ENCODE data around the gene VGLL4.

The VGLL4 gene

DNA sequence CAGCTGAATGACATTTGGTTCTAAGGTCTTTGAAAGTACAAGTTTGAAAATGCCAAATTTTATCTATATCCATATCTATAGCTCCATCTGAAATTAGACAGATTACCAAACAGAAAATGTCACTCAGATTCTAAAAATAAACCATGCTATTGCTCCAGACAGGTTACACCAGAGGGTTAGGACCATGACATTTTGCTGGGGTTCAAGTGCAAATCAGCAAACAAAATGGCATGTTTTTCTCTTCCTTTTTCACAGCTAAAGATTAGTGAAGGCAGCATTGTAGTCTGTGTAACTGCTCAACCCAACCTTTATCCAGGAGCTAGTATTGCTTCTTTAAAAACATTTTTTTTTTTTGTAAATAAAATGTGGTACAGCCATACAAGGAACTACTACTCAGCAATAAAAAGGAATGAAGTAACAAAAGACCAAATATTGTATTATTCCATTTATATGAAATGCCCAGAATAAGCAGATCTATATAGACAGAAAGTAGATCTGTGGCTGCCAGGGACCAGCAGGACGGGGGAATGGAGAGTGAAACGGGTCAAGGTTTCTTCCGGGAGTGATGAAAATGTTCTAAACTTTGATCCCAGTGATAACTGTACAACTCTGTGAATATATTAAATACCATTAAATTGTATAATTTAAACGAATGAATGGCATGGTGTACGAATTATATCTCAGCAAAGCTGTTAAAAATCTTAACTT, 18.2 kb downstream of the VGLL4 start:
- peak; percentile 3 for DNase-seq

DNA sequence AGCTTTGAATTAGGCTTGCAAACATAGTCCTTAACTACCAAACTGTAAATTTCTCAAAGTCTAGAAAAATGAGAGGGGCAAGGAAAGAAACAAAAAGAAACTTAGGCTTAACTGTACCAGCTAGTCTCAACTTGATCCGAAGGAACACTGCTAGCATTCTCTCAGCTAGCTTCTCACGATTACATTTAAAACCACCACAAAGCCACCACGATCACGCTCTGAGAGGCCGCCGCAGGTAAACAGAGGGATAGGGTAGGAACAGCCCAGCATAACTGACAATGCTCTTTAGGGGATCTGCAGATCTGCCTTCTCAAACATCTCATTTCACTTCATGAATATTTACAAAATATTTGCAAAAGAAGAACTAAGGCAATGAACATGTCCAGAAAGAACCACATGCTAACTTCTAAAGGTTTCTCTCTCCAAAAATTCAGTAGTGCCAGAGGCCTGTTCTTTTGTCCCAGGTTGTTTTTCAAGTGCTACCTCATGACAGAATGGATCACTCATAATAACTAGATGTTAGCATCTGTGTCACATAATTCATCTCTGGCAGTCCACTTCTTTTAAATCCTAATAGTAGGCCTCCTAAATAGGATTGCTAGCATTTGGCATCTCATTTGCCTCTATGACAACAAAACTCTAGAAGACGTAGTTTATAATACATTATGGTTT, 18.9 kb downstream of the VGLL4 start:
- DNase-seq = no peak

DNA sequence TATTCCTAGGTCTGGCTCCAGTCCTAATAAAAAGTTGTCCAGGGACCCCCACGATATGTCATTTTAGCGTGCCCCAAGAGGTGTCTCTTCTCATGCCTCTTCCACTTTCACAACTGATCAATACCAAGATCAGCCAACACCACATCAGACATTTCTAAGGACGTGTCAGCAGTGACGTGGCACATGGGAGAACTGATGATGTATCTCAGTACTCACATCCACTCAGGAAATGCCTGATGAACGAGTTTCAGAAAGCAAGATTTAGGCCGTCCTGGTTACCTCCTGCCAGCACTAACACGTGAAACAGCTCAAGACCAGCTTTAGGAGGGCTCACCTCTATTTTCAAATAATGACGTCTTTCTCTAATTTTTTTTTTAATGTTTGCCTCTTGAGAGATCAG, 19.6 kb downstream of the VGLL4 start:
- no peak for DNase-seq

DNA sequence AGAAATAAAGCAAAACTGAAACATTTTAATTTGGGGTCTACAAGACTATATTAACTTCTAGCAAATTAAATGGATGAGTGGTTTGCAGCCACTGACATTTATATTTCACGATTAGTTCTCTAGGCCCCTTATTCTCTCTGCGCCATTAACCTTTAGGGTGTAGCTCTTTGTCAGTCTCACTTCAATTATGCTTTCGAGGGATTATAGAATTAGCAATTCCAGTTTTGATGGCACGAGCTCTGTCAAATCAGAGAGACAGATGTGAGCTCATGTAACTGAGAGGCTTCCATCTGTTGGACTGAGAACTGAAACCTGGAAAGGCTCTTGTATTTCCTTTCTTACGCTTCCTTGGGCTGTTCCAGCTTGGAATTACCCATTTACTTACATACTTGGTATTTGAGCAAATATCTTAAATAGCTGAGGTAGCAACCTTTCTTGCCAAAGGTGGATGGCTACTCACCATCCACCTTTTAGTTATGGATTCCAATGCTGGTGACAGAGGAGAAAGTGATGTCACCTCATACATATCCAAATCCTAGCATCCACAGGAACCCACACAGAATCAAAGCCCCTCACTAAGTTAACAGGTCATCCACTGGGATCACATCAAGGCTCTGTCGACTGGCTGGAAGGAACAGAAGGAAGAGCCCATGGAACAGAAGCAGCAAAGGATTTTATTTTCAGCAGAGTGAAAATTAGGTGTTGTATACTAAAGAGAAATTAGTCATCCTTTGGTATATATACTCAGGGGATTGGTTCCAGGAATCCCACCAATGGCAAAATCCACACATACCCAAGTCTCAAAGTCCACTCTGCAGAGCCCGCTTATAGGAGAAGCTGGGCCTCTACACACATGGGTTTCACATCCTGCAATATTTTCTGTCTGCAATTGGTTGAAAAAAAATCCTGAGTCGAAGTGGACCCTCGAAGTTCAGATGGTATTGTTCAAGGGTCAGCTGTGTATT, 20.8 kb downstream of the VGLL4 start:
- peak; percentile 1 for DNase-seq

DNA sequence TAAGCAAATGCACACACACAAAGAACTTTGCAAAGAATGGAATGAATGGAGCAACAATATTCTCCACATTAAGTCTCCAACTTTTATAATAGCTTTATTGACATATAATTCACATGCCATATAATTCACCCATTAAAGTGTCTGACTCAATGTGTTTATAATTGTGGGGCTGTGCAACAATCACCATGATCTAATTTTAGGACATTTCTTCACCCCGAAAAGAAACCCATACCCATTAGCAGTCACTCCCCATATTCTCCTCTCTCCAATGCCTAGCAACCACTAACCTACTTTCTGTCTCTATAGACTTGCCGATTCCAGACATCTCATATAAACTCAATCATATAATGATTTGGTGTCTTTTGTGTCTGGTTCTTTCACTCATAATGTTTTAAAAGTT, 22.6 kb downstream of the VGLL4 start:
- no peak for DNase-seq

DNA sequence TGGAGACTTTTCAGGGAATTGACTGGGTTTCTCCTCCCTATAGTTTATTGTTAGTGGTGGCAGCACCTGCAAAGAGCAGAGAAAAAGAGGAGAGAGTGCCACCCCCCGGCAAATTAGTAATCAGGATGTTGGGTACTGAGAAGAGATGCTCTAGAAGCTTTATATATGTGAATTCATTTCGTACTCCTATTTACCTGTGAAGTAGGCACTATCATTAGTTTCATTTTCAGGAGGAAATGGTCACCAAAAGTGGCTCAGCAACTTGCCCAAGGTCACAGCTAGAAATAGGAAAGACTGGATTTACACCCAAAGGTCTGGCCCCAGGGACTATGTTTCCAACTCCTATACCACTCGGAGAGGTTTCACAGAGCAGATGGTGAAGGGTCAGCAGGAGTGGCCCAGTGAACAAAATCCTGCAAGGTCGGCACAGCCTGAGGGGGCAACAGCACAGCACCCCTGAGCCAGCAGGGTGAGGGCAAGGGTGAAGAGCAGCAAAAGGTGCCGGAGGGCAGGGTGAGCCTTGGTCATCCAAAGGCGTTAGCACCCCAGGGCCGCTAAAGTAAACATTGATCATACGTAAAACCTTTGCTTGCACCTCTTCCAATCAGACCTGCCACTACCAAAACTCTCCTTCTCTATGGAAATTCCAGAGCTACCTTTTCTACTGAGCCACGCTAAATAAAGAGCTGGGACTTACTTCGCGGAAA, 23.6 kb downstream of the VGLL4 start:
- DNase-seq = no peak

DNA sequence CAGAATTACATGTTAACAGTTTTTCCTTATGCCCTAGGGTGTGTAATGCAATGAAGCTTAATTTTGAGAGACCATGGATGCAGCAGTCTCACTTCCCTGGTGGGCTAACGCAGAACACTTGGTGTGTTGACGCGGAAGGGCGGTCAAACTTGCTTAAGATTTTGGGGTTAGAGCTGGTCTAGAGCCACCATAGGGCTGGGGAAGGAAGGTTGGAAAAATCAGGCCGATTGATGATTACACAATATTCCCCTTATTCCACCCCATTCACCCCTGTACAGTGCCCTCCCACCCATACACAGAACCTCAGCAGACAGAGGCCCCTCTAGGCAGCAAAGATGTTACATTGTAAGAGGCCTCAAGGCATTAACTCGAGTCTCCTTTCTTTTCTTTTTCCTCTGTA, 24.3 kb downstream of the VGLL4 start:
- no peak for DNase-seq

DNA sequence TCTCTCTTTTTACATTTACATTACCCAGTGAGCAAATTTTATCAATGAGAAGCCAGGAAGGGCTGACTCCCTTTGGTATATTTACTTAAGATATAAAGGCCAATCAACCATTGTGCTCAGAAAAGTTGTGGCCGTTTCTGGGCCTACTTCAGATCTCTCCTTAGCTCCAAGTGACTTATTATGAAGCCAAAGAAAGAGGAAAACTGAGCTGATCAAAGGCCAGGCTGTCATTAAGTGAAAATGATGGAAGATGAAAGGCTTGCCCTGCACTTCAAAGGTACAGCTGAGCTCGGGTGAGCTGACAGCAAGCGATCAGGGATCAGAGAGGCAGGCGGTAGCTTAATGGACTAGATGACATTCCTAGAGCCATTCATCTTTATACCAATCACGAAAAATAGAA, 24.8 kb downstream of the VGLL4 start:
- DNase-seq = no peak

DNA sequence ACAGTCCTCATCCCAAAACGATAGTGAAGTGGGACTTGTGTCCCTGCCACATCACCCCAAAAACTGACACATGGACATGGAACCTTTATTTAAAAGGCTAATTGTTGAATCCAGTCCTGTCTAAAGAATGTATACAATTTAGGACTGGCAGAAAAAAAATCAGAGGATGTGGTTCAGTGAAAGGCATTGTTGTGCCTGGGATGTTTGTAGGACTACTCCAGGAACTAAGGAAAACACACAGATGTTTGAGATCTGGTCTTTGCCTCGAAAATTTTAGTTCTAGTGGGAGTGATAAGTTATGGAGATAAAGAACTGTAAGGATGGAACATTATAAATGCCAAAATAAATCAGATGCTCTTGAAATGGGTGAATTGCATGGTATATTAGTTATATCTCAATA, 27.2 kb downstream of the VGLL4 start:
- DNase-seq = no peak

DNA sequence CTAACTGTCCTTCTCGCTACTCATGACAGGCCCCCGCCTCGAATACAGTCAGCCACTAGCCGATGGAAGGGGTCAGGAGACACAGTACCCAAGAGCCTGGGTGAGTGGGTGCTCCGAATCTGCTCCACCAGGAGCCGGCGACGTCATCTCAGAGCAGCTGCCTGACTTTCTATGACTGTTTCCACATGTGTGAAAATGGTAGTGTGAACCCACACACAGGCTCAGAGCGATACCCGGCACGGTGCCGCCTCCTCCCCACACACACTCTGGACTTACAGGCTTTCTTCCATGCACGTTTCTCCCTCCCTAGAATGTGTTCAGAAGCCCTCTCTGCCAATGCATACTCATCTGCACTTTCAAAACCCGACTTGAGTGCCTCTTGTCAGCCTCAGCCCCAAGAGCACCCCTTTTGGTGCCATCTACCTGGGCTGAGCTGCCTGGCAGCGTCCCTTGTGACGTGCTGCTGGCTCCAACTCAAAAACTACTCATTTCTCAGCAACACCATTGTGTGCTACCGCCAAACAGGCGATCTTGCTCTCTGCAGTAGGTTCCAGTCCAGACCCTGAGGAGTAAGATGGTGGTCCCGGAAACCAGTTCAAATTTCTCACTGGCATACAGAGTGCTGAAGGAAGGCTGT, 29.7 kb downstream of the VGLL4 start:
- no peak for DNase-seq

DNA sequence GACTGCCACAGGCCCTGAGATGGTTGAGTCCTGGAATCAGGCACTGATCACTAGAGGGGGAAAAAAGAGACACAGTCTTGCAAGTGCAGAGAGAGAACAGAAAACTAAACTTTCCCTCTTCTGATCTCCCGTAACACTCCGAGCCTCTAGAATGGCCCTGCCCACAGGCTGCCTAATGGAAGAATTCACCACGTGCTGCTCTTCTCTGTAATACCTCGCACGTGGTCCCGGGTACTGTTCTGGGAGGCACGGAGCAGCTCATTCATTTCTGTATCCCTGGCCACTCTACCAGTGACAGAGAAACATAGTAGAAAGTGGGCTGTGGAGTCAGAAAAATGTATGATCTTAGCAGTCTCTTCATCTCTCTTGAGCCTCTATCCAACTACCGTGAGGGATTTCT, 30.4 kb downstream of the VGLL4 start:
- no peak for DNase-seq

DNA sequence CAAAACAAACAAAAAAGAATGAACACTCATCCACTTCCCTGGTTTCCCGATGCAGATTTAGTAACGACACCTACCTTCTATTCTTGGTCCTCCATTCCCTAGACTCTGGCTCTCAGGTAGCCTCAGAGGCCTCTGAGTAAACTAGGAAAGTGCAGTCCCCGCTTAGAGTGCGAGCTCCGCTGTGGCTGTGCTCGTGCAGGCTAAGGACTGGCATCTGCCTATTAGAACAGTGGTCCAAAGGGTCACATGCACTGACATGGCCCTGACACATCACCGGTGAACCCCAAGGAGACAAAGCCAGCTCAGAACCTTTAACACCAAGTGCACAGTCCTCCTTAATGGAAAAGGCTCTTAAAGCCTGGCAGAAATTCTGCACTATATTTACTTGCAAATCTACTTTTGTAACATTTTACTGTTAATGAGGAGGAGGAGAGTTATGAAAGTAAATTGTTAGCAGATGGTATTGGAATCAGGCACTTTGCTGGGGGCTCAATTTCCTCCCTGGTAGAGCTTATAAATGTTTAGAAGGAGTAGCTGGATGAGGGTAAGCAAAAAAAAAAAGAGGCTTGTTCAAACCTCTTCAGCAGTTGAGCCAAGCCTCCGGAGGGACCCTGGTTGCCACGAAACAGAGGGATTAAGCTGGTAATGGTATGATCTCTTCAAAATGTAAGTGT, 31.1 kb downstream of the VGLL4 start:
- DNase-seq = no peak

DNA sequence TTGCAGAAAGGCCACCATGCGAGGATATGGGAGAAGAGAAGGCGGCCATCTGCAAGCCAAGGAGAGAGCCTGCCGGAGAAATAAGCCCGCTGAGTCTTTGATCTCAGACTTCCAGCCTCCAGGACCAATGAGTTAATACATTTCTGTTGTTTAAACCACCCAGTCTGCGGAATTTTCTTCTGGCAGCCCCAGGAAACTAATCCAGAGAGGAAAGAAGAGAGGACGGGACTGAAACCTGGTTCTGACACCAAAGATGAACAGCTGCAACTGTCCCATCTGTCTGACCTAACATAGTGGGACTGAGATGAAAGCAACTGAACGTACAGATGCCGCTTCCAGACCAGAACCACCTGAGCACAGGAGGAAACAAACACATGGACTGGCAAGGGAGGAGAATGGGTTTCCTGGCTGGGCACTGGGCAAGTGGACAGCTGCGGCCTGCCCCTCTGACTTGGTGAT, 32.3 kb downstream of the VGLL4 start:
- no peak for DNase-seq

DNA sequence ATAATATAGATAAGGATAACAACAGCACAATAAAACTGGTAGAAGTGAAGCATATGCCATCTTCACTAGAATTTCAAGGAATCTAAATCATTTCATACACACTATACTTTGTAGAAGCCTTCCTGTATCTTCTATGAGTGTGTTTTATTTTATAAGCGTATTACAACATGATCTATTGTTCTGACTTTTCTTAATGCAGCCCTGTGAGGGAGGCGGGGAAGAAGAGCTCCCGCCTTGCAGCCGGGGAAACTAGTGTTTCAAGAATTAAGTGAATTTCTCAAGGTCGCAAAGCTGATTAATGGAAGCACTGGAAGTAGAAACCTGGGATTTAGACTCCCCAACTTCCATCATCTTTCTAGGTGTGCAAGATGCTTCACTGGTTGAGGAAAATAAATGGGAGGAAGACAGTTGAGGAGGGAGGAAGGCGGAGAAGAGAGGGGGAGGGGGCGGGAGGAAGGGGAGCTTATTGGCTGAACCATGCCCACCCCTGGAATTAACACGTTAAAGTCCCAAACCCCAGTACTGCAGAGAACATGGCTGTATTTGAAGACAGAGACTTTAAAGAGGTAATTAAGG, 32.9 kb downstream of the VGLL4 start:
- DNase-seq = no peak

DNA sequence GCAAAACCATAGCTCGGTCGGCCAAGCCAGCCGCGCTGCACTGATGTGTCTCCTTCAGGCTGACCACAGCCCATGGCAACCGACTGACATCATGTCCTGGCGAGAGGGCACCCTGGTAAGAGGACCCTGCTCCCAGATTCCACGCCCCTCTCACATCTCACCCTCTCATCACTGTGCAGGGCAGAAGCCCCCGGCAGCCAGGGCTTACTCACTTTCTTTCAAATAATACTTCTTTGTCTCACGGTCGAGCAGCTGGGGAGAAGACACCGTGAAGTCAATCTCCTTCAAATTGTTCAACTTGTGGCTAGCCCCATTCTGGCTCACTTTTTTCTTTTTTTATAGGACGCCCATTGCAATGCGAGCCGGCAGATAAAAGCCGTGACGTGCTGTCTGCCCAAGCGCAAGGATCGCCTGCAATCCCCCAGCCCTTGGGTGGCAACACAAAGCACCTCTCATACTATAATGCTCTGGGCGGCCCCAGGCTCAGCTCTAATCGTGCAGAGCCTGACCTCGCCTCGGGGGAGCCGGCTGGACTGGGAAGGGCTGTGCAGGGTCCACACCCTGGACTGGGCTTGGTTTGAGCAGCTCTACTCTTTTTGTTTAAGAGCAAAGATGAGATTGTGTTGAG, 33.6 kb downstream of the VGLL4 start:
- DNase-seq = no peak

DNA sequence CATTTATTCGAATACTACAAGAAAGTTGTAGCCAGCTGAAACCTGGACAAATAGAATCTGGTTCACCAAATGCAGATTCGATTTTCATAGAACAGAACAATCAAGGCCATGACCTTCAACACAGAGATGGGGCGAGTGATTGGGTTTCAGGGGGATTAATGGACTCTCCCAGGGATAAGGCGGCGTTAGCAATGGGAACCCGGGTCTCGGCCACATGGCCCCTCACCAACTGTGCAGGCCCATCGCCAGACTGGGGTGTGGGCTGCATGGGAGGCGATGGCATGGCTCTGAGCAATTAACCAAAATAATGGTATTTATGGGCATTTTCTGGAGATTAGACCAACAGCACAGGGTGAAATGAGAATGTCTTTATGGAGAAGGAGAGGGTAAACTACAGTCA, 34.2 kb downstream of the VGLL4 start:
- DNase-seq = no peak

DNA sequence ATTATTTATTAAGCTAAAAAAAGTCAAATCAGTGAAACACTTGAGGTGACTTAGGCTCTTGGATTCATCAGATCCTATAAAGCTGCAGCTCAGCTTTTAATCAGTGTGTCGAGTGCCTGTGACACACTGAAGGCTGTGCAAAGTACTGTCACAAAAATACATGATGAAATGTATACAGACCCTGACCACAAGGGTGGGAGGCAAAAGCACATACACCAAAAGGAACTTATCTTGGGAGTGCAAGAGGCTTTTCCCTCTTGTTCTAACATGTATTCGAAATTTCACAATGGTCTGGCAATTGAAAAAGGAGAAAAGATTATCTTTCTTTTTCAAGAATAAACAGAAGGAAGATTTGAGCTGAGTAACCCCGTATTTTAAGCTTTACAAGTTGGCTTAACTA, 35.9 kb downstream of the VGLL4 start:
- DNase-seq = peak; percentile 77

DNA sequence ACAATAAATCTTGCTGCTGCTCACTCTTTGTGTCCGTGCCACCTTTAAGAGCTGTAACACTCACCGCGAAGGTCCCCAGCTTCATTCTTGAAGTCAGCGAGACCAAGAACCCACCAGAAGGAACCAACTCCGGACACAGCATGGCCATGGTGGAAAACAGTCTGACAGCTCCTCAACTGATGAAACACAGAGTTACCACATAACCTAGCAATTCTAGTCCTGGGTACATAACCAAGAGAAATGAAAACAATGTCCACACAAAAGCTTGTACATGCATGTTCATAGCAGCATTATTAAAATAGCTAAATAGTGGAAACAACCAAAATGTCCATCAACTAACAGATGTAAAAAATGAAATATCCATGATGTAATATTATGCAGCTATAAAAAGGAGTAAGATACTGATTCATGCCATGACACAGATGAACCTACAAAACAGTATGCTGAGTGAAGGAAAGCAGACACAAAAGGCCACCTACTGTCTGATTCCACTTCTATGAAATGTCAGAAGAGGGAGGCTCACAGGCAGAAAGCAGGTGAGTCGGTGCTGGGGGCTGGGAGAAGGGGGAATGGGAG, 36.8 kb downstream of the VGLL4 start:
- no peak for DNase-seq

DNA sequence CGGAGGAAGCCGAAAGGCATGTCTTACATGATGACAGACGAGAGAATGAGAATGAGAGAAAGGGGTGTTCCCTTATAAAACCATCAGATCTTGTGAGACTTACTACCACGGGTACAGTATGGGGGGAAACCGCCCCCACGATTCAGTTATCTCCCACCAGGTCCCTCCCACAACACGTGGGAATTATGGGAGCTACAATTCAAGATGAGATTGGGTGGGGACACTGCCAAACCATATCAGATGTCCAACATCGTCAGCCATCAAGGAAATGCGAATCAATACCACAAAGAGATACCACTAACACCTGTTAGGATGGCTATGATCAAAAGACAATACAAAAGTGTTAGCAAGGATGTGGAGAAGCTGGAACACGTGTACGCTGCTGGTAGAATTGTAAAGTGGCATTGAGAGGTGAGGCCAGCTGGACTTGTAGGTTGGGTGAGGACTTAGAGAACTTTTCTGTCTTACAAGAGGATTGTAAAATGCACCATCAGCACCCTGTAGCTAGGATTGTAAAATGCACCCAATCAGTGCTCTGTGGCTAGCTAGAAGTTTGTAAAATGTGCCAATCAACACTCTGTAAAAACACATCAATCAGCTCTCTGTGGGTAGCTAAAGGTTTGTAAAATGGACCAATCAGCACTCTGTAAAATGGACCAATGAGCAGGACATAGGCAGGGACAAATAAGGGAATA, 37.5 kb downstream of the VGLL4 start:
- no peak for DNase-seq

DNA sequence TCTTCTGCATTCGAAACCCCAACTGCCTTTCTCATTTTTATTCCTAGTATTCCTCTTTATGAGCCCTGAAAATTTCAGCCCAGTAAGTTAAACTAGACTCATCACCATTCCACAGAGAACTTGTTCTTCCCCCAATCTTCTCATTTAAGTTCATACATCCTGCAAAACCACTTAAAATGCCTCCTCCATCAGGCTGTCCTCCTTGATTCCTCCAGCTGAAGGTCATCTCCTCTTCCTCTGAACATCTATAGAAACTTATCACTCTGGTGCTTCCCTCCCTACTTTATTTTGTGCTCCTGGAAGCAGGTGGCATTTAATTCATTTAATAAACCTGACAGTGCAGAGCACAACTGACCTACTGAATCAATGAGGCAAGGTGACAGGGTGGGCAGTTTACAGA, 38.3 kb downstream of the VGLL4 start:
- DNase-seq = no peak
